Smooth muscle cell (in vitro differentiated cells): Measurements from ENCODE around the gene RAB3A. TPM values are rescaled to one million over a fixed set of nuclear protein-coding genes. Genes with fewer than 3 reads are reported as not detected.
A peak's percentile ranks its signal among the peaks of the same experiment; 100 is the strongest.

Experiments
- DNase-seq: peaks from one replicate; lab custom pipeline; 2025; ENCODE audit not compliant: unreplicated experiment; lab: John Stamatoyannopoulos, UW
- H2AFZ ChIP-seq: fragments of 200-600 bp; sonication (generic); 2 replicates; pipeline ENCODE4 v1.6.0; 2016; ENCODE audit warnings: antibody characterized with exemption, low read depth, mild to moderate bottlenecking
- H3F3A ChIP-seq: fragments of 200-600 bp; sonication (generic); 2 replicates; pipeline ENCODE4 v1.6.0; 2017; ENCODE audit warnings: antibody characterized with exemption, low read depth
- H3K27ac ChIP-seq: fragments of 200-600 bp; sonication (generic); 2 replicates; pipeline ENCODE4 v1.5.1; 2016; ENCODE audit warnings: low read depth, mild to moderate bottlenecking
- H3K27me3 ChIP-seq: fragments of 200-600 bp; sonication (generic); 2 replicates; pipeline ENCODE4 v1.6.1; 2016; ENCODE audit warnings: low read depth, mild to moderate bottlenecking
- H3K36me3 ChIP-seq: fragments of 200-600 bp; sonication (generic); 2 replicates; pipeline ENCODE4 v1.5.1; 2016; ENCODE audit warnings: low read depth
- H3K4me1 ChIP-seq: fragments of 200-600 bp; sonication (generic); 2 replicates; pipeline ENCODE4 v1.5.1; 2016; ENCODE audit warnings: low read depth
- H3K4me2 ChIP-seq: fragments of 200-600 bp; sonication (generic); 2 replicates; pipeline ENCODE4 v1.6.0; 2016; ENCODE audit warnings: mild to moderate bottlenecking
- H3K4me3 ChIP-seq: fragments of 200-600 bp; sonication (generic); 2 replicates; pipeline ENCODE4 v1.5.1; 2016; ENCODE audit warnings: mild to moderate bottlenecking
- H3K79me2 ChIP-seq: fragments of 200-600 bp; sonication (generic); 2 replicates; pipeline ENCODE4 v1.6.0; 2016; ENCODE audit warnings: low read depth, mild to moderate bottlenecking
- H3K9ac ChIP-seq: fragments of 200-600 bp; sonication (generic); 2 replicates; pipeline ENCODE4 v1.6.0; 2016; ENCODE audit warnings: low read depth
- H3K9me3 ChIP-seq: fragments of 200-600 bp; sonication (generic); replicated peaks from 2 replicates; pipeline ENCODE4 v1.5.1; 2016; ENCODE audit warnings: low read depth
- H4K20me1 ChIP-seq: fragments of 200-600 bp; sonication (generic); 2 replicates; pipeline ENCODE4 v1.6.0; 2016; ENCODE audit warnings: low read depth
- WGBS: methylation state at CpG from one replicate; pipeline ENCODE4 v1.1.7; 2016; ENCODE audit warnings: low lambda C conversion rate; 5-methylcytosine and 5-hydroxymethylcytosine counted together
- polyA plus RNA-seq: library from polyadenylated mRNA; unstranded; fragments of >200 nt; fragmentation: Nextera tagmentation; extraction: Ambion mirVana; gene quantifications from 2 replicates; pipeline ENCODE4 v1.2.1, GENCODE V29; 2016
- total RNA-seq: library from RNA; depleted of rRNA; stranded (reverse); fragments of >200 nt; gene quantifications from 2 replicates; pipeline ENCODE4 v1.2.3, GENCODE V29; 2014
- TF ChIP-seq, protein P1 (sequence below): fragments of 200-600 bp; sonication (generic); IDR thresholded peaks from 2 replicates; pipeline ENCODE4 v1.5.1; 2017; ENCODE audit warnings: borderline replicate concordance, mild to moderate bottlenecking, antibody characterized with exemption; ENCODE audit not compliant: insufficient read depth, poor library complexity, severe bottlenecking

The RAB3A gene
- total and polyA plus RNA-seq, 2 experiments from 2014 or later: 3.7 to 4.9 TPM

DNA sequence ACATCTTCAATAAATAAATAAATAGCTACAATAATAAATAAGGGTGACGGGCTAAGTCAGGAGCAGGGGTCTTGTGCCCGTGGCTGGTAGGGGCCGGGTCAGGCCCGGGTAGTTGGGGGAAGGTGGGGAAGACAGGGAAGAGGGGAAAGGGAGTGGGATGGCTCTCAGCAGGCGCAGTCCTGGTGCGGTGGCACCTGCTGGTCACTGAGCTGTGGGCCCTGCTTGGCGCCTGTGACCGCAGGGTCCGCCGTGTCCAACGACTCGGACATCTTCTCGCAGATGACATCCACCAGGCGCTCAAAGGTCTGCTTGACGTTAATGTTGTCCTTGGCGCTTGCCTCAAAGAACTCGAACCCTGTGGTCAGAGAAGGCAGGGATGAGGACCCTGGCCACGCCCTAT lies 6.5 kb downstream of the RAB3A start:
- TF ChIP-seq, protein P1, sequence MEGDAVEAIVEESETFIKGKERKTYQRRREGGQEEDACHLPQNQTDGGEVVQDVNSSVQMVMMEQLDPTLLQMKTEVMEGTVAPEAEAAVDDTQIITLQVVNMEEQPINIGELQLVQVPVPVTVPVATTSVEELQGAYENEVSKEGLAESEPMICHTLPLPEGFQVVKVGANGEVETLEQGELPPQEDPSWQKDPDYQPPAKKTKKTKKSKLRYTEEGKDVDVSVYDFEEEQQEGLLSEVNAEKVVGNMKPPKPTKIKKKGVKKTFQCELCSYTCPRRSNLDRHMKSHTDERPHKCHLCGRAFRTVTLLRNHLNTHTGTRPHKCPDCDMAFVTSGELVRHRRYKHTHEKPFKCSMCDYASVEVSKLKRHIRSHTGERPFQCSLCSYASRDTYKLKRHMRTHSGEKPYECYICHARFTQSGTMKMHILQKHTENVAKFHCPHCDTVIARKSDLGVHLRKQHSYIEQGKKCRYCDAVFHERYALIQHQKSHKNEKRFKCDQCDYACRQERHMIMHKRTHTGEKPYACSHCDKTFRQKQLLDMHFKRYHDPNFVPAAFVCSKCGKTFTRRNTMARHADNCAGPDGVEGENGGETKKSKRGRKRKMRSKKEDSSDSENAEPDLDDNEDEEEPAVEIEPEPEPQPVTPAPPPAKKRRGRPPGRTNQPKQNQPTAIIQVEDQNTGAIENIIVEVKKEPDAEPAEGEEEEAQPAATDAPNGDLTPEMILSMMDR: no peak
- Histone ChIP-seq H3K9me3 (no peaks in the 10 kb centered on the region), H2AFZ (no peak overlapping the region), H4K20me1 (peaks cover 7% of the 10 kb centered on the region), H3K79me2 (no peaks in the 10 kb centered on the region), H3K27me3 (no peaks in the 10 kb centered on the region), H3K36me3 (no peaks in the 10 kb centered on the region), H3K4me3 (no peak overlapping the region), H3K4me2 (no peak overlapping the region), H3K4me1 (peaks cover 8% of the 10 kb centered on the region), H3F3A (peaks cover 2% of the 10 kb centered on the region), H3K27ac (no peak overlapping the region), H3K9ac (no peak overlapping the region)
- no peak for DNase-seq
- 88% methylated on average over 10 of the region's 18 CpGs for WGBS

DNA sequence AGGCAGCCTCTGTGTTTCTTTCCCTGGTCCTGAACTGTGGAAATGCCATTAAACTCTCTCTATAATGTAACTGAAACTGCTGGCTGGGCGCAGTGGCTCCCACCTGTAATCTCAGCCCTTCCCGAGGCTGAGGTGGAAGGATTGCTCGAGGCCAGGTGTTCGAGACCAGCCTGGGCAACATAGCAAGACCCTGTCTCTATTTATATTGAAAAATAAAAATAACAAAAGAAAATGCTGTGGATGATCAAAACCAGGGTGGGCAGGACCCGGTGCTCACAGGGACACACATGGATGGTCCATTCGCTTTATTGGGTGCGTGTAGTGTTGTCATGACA lies 7.4 kb downstream of the RAB3A start:
- Histone ChIP-seq H3K27me3 (no peaks in the 10 kb centered on the region), H3K4me1 (peaks cover 8% of the 10 kb centered on the region), H3F3A (peaks cover 5% of the 10 kb centered on the region), H3K36me3 (no peaks in the 10 kb centered on the region), H2AFZ (no peak overlapping the region), H3K4me3 (no peak overlapping the region), H4K20me1 (no peaks in the 10 kb centered on the region), H3K4me2 (no peak overlapping the region), H3K79me2 (no peaks in the 10 kb centered on the region), H3K9me3 (no peaks in the 10 kb centered on the region), H3K27ac (no peak overlapping the region), H3K9ac (no peak overlapping the region)
- DNase-seq: no peak
- TF ChIP-seq, protein P1: no peak
- 97% methylated on average over 7 of the region's 7 CpGs for WGBS

DNA sequence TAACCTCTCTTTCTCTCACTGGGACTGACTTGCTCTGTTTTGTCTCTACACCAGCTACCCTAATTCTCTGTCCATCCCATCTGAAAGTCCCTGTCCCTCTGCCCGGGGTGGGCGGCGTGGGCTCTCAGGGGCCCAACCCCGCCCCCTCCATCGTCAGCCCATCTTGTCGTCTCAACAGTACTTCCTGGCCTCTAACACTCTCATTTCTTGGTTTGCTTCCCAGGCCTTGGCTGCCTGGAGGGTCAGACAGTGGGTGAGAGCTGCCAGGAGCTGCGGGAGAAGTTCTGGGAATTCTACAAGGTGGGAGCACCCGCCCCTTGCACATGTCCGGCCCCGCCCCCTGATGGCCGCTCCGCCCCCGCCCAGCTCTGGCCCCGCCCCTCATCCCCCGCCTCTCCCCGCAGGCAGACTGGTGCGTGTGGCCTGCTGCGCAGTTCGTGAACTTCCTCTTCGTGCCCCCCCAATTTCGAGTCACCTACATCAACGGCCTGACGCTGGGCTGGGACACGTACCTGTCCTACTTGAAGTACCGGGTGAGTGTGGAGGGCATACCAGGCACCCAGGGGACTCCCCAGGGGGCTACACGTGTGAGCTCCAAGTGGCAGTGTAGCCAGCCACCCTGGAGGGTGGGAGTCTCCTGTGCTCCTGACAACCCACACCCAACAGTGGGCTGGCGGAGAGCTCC lies 9.1 kb downstream of the RAB3A start:
- DNase-seq: no peak
- H3K27me3 ChIP-seq: no peaks in the 10 kb centered on the region
- peaks cover 8% of the 10 kb centered on the region for H3K4me1 ChIP-seq
- peak overlapping the region; percentile 96 for H3K4me2 ChIP-seq
- 60% methylated on average over 25 of the region's 27 CpGs for WGBS
- TF ChIP-seq, protein P1: no peak
- no peak overlapping the region for H3K9ac ChIP-seq
- no peak overlapping the region for H3K27ac ChIP-seq
- no peaks in the 10 kb centered on the region for H3K79me2 ChIP-seq
- no peaks in the 10 kb centered on the region for H4K20me1 ChIP-seq
- H3K36me3 ChIP-seq: no peaks in the 10 kb centered on the region
- no peaks in the 10 kb centered on the region for H3K9me3 ChIP-seq
- H2AFZ ChIP-seq: no peak overlapping the region
- H3F3A ChIP-seq: peaks cover 5% of the 10 kb centered on the region
- H3K4me3 ChIP-seq: no peak overlapping the region

DNA sequence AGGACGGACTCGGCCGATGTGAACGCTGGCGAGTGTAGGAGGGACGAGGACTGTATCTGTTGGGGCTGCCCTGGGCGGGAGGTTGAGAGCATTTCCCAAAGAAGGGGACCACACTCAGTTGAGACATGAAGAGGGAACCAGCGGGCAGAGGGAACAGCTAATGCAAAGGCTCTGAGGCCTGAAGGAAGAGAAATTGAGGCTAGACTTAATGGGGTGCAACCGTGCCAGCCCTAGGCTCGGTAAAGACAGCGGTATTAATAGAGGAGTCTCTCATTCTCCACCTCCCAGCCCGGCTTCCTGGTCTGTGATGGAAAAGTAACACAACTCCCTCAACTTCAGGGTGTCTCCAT lies 9.7 kb downstream of the RAB3A start:
- H3K27me3 ChIP-seq: no peaks in the 10 kb centered on the region
- no peaks in the 10 kb centered on the region for H3K9me3 ChIP-seq
- H3K27ac ChIP-seq: no peak overlapping the region
- H3F3A ChIP-seq: peaks cover 5% of the 10 kb centered on the region
- peak overlapping the region; percentile 96 for H3K4me2 ChIP-seq
- H4K20me1 ChIP-seq: no peaks in the 10 kb centered on the region
- H3K4me1 ChIP-seq: peaks cover 8% of the 10 kb centered on the region
- H3K36me3 ChIP-seq: no peaks in the 10 kb centered on the region
- 57% methylated on average over 12 of the region's 12 CpGs for WGBS
- no peaks in the 10 kb centered on the region for H3K79me2 ChIP-seq
- peak overlapping the region; percentile 66 for H3K9ac ChIP-seq
- peak overlapping the region; percentile 68 for H3K4me3 ChIP-seq
- TF ChIP-seq, protein P1: no peak
- no peak for DNase-seq
- no peak overlapping the region for H2AFZ ChIP-seq
